Smooth muscle cell (in vitro differentiated cells): ENCODE measurements around the gene KRTAP10-11. TPM values are rescaled to one million over a fixed set of nuclear protein-coding genes. Genes with fewer than 3 reads are reported as not detected.

Experiments
- DNase-seq: peaks from one replicate; lab custom pipeline; 2025; ENCODE audit not compliant: unreplicated experiment; lab: John Stamatoyannopoulos, UW
- H2AFZ ChIP-seq: fragments of 200-600 bp; sonication (generic); 2 replicates; pipeline ENCODE4 v1.6.0; 2016; ENCODE audit warnings: antibody characterized with exemption, low read depth, mild to moderate bottlenecking
- H3F3A ChIP-seq: fragments of 200-600 bp; sonication (generic); 2 replicates; pipeline ENCODE4 v1.6.0; 2017; ENCODE audit warnings: antibody characterized with exemption, low read depth
- H3K27ac ChIP-seq: fragments of 200-600 bp; sonication (generic); 2 replicates; pipeline ENCODE4 v1.5.1; 2016; ENCODE audit warnings: low read depth, mild to moderate bottlenecking
- H3K27me3 ChIP-seq: fragments of 200-600 bp; sonication (generic); 2 replicates; pipeline ENCODE4 v1.6.1; 2016; ENCODE audit warnings: low read depth, mild to moderate bottlenecking
- H3K36me3 ChIP-seq: fragments of 200-600 bp; sonication (generic); 2 replicates; pipeline ENCODE4 v1.5.1; 2016; ENCODE audit warnings: low read depth
- H3K4me1 ChIP-seq: fragments of 200-600 bp; sonication (generic); 2 replicates; pipeline ENCODE4 v1.5.1; 2016; ENCODE audit warnings: low read depth
- H3K4me2 ChIP-seq: fragments of 200-600 bp; sonication (generic); 2 replicates; pipeline ENCODE4 v1.6.0; 2016; ENCODE audit warnings: mild to moderate bottlenecking
- H3K4me3 ChIP-seq: fragments of 200-600 bp; sonication (generic); 2 replicates; pipeline ENCODE4 v1.5.1; 2016; ENCODE audit warnings: mild to moderate bottlenecking
- H3K79me2 ChIP-seq: fragments of 200-600 bp; sonication (generic); 2 replicates; pipeline ENCODE4 v1.6.0; 2016; ENCODE audit warnings: low read depth, mild to moderate bottlenecking
- H3K9ac ChIP-seq: fragments of 200-600 bp; sonication (generic); 2 replicates; pipeline ENCODE4 v1.6.0; 2016; ENCODE audit warnings: low read depth
- H3K9me3 ChIP-seq: fragments of 200-600 bp; sonication (generic); replicated peaks from 2 replicates; pipeline ENCODE4 v1.5.1; 2016; ENCODE audit warnings: low read depth
- H4K20me1 ChIP-seq: fragments of 200-600 bp; sonication (generic); 2 replicates; pipeline ENCODE4 v1.6.0; 2016; ENCODE audit warnings: low read depth
- WGBS: methylation state at CpG from one replicate; pipeline ENCODE4 v1.1.7; 2016; ENCODE audit warnings: low lambda C conversion rate; 5-methylcytosine and 5-hydroxymethylcytosine counted together
- polyA plus RNA-seq: library from polyadenylated mRNA; unstranded; fragments of >200 nt; fragmentation: Nextera tagmentation; extraction: Ambion mirVana; gene quantifications from 2 replicates; pipeline ENCODE4 v1.2.1, GENCODE V29; 2016
- total RNA-seq: library from RNA; depleted of rRNA; stranded (reverse); fragments of >200 nt; gene quantifications from 2 replicates; pipeline ENCODE4 v1.2.3, GENCODE V29; 2014
- TF ChIP-seq, protein P1 (sequence below): fragments of 200-600 bp; sonication (generic); IDR thresholded peaks from 2 replicates; pipeline ENCODE4 v1.5.1; 2017; ENCODE audit warnings: borderline replicate concordance, mild to moderate bottlenecking, antibody characterized with exemption; ENCODE audit not compliant: insufficient read depth, poor library complexity, severe bottlenecking

The KRTAP10-11 gene
- total and polyA plus RNA-seq, 2 experiments from 2014 or later = not detected

GRCh38 chr21:44601596-44602462, 44.4 kb upstream of the KRTAP10-11 start:
- H2AFZ ChIP-seq = no peak overlapping the region
- TF ChIP-seq, protein P1, sequence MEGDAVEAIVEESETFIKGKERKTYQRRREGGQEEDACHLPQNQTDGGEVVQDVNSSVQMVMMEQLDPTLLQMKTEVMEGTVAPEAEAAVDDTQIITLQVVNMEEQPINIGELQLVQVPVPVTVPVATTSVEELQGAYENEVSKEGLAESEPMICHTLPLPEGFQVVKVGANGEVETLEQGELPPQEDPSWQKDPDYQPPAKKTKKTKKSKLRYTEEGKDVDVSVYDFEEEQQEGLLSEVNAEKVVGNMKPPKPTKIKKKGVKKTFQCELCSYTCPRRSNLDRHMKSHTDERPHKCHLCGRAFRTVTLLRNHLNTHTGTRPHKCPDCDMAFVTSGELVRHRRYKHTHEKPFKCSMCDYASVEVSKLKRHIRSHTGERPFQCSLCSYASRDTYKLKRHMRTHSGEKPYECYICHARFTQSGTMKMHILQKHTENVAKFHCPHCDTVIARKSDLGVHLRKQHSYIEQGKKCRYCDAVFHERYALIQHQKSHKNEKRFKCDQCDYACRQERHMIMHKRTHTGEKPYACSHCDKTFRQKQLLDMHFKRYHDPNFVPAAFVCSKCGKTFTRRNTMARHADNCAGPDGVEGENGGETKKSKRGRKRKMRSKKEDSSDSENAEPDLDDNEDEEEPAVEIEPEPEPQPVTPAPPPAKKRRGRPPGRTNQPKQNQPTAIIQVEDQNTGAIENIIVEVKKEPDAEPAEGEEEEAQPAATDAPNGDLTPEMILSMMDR = no peak
- H3K36me3 ChIP-seq = no peaks in the 10 kb centered on the region
- no peaks in the 10 kb centered on the region for H3K9me3 ChIP-seq
- no peaks in the 10 kb centered on the region for H4K20me1 ChIP-seq
- H3K4me1 ChIP-seq = peaks cover 13% of the 10 kb centered on the region
- H3K79me2 ChIP-seq = no peaks in the 10 kb centered on the region
- no peaks in the 10 kb centered on the region for H3F3A ChIP-seq
- H3K9ac ChIP-seq = no peak overlapping the region
- no peaks in the 10 kb centered on the region for H3K27me3 ChIP-seq
- H3K4me2 ChIP-seq = no peak overlapping the region
- H3K27ac ChIP-seq = no peak overlapping the region
- no peak for DNase-seq
- H3K4me3 ChIP-seq = no peak overlapping the region
- WGBS = 92% methylated on average over 23 of the region's 23 CpGs

DNA sequence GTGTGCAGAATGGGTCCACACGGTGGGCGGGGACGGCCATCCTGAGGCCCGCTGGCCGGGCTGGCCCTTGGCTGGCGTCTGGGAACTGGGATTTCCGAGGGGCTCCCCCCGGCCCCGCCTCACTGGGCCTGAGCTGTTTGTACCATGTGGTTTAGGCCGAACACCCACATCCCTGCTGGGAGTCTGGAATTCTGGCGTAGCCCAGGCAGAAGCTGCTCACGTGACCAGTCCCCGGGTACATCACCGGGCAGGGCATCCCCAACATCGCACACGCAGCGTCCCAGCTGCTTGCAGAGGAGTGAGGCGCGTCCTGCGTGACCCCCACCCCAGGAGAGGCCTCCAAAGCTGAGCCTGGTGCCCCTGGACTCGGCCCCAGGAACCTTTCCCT, 43.8 kb upstream of the KRTAP10-11 start:
- WGBS = 90% methylated on average over 20 of the region's 21 CpGs
- TF ChIP-seq, protein P1 = no peak
- H3F3A ChIP-seq = no peaks in the 10 kb centered on the region
- H3K27ac ChIP-seq = no peak overlapping the region
- H2AFZ ChIP-seq = no peak overlapping the region
- no peaks in the 10 kb centered on the region for H3K27me3 ChIP-seq
- no peaks in the 10 kb centered on the region for H3K9me3 ChIP-seq
- H3K36me3 ChIP-seq = no peaks in the 10 kb centered on the region
- H4K20me1 ChIP-seq = no peaks in the 10 kb centered on the region
- H3K4me1 ChIP-seq = peaks cover 9% of the 10 kb centered on the region
- no peak overlapping the region for H3K9ac ChIP-seq
- no peak for DNase-seq
- H3K4me3 ChIP-seq = no peak overlapping the region
- H3K79me2 ChIP-seq = no peaks in the 10 kb centered on the region
- no peak overlapping the region for H3K4me2 ChIP-seq

GRCh38 chr21:44603109-44603875, 42.9 kb upstream of the KRTAP10-11 start:
- TF ChIP-seq, protein P1 = no peak
- Histone ChIP-seq H3F3A (no peaks in the 10 kb centered on the region), H3K27ac (no peak overlapping the region), H3K36me3 (no peaks in the 10 kb centered on the region), H3K4me2 (no peak overlapping the region), H3K9ac (no peak overlapping the region), H3K9me3 (no peaks in the 10 kb centered on the region), H3K79me2 (no peaks in the 10 kb centered on the region), H2AFZ (no peak overlapping the region), H3K4me3 (no peak overlapping the region), H3K4me1 (peaks cover 4% of the 10 kb centered on the region), H3K27me3 (no peaks in the 10 kb centered on the region), H4K20me1 (no peaks in the 10 kb centered on the region)
- WGBS = 70% methylated on average over 17 of the region's 17 CpGs
- DNase-seq = no peak
